ENCODE data around the gene ROR1.

ROR1 gene

GRCh38 chr1:63940440-63940839 is 166.6 kb downstream of the ROR1 start:
- TF ChIP-seq, protein P1, sequence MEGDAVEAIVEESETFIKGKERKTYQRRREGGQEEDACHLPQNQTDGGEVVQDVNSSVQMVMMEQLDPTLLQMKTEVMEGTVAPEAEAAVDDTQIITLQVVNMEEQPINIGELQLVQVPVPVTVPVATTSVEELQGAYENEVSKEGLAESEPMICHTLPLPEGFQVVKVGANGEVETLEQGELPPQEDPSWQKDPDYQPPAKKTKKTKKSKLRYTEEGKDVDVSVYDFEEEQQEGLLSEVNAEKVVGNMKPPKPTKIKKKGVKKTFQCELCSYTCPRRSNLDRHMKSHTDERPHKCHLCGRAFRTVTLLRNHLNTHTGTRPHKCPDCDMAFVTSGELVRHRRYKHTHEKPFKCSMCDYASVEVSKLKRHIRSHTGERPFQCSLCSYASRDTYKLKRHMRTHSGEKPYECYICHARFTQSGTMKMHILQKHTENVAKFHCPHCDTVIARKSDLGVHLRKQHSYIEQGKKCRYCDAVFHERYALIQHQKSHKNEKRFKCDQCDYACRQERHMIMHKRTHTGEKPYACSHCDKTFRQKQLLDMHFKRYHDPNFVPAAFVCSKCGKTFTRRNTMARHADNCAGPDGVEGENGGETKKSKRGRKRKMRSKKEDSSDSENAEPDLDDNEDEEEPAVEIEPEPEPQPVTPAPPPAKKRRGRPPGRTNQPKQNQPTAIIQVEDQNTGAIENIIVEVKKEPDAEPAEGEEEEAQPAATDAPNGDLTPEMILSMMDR (IDR thresholded peaks at IDR 0.05; ENCODE audit: low read depth, low read length) = no peak
- no peak for DNase-seq (ENCODE audit: low read depth in 2 of 2)

GRCh38 chr1:63943393-63943792 is 169.6 kb downstream of the ROR1 start:
- TF ChIP-seq, protein P1 (IDR thresholded peaks at IDR 0.05; ENCODE audit: low read depth, low read length) = no peak
- no peak for DNase-seq (ENCODE audit: low read depth in 2 of 2)
- no peak overlapping the region for H3K4me3 ChIP-seq (replicated peaks in 1 of 2; ENCODE audit: low read depth in 2 of 2, low read length in 2 of 2)

More at GRCh38 chr1:63940440-63940839, 166.6 kb downstream of the ROR1 start:
- no peak overlapping the region for H3K4me3 ChIP-seq (replicated peaks in 1 of 2; ENCODE audit: low read depth in 2 of 2, low read length in 2 of 2)

DNA sequence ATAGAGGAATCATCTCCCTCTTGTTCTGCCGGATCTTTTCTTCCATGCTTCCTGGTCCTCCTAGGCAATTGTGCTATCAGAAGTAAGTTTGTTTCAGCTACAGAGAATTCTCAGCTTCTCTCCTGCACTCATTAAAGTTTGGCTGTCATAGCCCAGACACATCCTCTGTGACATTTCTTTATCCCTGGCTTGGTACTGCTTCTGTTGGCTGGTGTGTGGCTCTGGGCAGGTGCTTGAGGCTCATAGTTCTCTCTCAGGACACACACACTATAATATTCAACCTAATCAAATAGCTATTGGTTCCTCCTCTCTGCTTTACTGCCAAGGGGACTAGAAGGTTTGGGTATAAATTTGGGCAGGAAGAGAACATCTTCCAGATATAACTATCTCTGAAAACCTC is 172.1 kb downstream of the ROR1 start:
- no peak overlapping the region for H3K4me3 ChIP-seq (replicated peaks in 1 of 2; ENCODE audit: low read depth in 2 of 2, low read length in 2 of 2)
- TF ChIP-seq, protein P1 (IDR thresholded peaks at IDR 0.05; ENCODE audit: low read depth, low read length) = no peak
- no peak for DNase-seq (ENCODE audit: low read depth in 2 of 2)

DNA sequence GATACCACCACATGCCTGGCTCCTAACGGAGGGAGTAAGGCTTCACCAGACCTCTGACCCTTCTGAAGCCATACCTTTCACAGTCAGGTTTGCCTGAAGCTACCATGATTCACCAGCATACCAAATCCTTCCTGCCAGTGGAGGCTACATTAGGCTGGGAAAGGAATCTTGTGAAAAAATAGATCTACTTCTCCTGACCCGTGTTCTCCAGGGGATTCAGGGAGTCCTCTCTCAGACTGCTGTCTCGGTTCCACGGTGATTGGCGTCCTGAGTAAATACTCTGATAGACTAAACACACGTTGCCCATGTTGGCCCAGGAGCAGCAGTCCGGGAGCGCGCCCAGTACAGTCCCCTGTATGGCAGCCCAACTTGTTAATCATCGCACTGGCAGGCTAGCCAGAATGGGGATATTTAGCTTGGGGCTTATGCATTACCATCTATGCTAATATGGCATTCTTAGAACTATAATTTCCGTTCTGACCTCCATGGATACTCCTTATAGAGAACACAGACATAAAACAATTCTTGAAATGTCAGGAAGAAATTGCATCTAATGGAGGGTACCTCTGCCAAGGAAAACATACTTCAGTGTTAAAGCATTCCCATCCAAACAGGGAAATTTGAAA is 173.2 kb downstream of the ROR1 start:
- peak; percentile 12 to 40 for DNase-seq (ENCODE audit: low read depth in 2 of 2)
- TF ChIP-seq, protein P1 (IDR thresholded peaks at IDR 0.05; ENCODE audit: low read depth, low read length) = no peak
- no peak overlapping the region for H3K4me3 ChIP-seq (replicated peaks in 1 of 2; ENCODE audit: low read depth in 2 of 2, low read length in 2 of 2)

DNA sequence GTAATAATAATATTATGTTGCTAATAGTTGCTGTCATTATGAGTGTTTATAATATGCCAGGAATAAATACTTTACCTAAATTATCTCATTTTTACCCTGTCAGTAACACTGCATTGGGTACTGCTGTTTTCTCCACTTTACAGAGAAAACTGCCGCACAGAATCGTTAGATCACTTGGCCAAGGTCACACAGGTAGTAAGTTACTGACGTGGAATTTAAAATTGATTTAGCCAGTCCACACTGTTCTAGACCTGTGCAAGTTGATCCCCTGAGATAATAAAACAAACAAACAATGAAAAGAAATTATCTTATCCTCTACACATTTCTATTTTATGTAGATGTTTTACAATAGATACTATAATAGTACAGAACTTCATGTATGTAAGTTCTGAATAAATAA is 174.1 kb downstream of the ROR1 start:
- DNase-seq (ENCODE audit: low read depth in 2 of 2) = no peak
- H3K4me3 ChIP-seq (replicated peaks in 1 of 2; ENCODE audit: low read depth in 2 of 2, low read length in 2 of 2) = no peak overlapping the region
- TF ChIP-seq, protein P1 (IDR thresholded peaks at IDR 0.05; ENCODE audit: low read depth, low read length) = no peak

- TF ChIP-seq, protein P1 (IDR thresholded peaks at IDR 0.05; ENCODE audit: low read depth, low read length) = no peak
- DNase-seq (ENCODE audit: low read depth in 2 of 2) = peak; percentile 50 to 67
- H3K4me3 ChIP-seq (replicated peaks in 1 of 2; ENCODE audit: low read depth in 2 of 2, low read length in 2 of 2) = no peak overlapping the region
Measured at GRCh38 chr1:63950023-63950422, 176.2 kb downstream of the ROR1 start.
